Progenitor cell of endocrine pancreas (in vitro differentiated cells): ENCODE measurements around the gene PTH1R. TPM values are rescaled to one million over a fixed set of nuclear protein-coding genes. Genes with fewer than 3 reads are reported as not detected.

Source experiments
- DNase-seq: peaks from one replicate; pipeline ENCODE4 v3.0.0; 2021; ENCODE audit warnings: low spot score; ENCODE audit not compliant: unreplicated experiment
- H3K27ac Mint-ChIP-seq: 2 replicates; pipeline ENCODE4 v1.8.0; 2021; ENCODE audit warnings: mild to moderate bottlenecking, moderate library complexity, mixed read lengths
- H3K27me3 Mint-ChIP-seq: 2 replicates; pipeline ENCODE4 v1.8.0; 2021; ENCODE audit warnings: mixed read lengths
- H3K36me3 Mint-ChIP-seq: 2 replicates; pipeline ENCODE4 v1.8.0; 2022; ENCODE audit warnings: mixed read lengths; ENCODE audit not compliant: insufficient read depth
- H3K4me1 Mint-ChIP-seq: 2 replicates; pipeline ENCODE4 v1.8.0; 2021; ENCODE audit warnings: low read depth, mixed read lengths
- H3K4me3 Mint-ChIP-seq: 2 replicates; pipeline ENCODE4 v1.8.0; 2021; ENCODE audit warnings: low read depth, mild to moderate bottlenecking, moderate library complexity, mixed read lengths
- H3K9me3 Mint-ChIP-seq: 2 replicates; pipeline ENCODE4 v1.8.0; 2021; ENCODE audit warnings: low read depth, mixed read lengths
- CTCF ChIP-seq: fragments of 200-600 bp; sonication (generic); IDR thresholded peaks from one replicate; pipeline ENCODE4 v1.5.0; 2021; ENCODE audit warnings: antibody characterized with exemption, mild to moderate bottlenecking; ENCODE audit not compliant: unreplicated experiment
- total RNA-seq: library from RNA; stranded (reverse); gene quantifications from 2 replicates; pipeline ENCODE4 v1.2.1, GENCODE V29; 2021

PTH1R gene
- total RNA-seq, 1 donor from 2014 or later, result 0.26 TPM

- peaks cover 2% of the 10 kb centered on the region for H3K4me1 Mint-ChIP-seq
- H3K27ac Mint-ChIP-seq, result no peak overlapping the region
- H3K4me3 Mint-ChIP-seq, result no peak overlapping the region
- TF ChIP-seq CTCF, result no peak
- DNase-seq, result no peak
- H3K9me3 Mint-ChIP-seq, result no peaks in the 10 kb centered on the region
- H3K27me3 Mint-ChIP-seq, result peaks cover 32% of the 10 kb centered on the region
- H3K36me3 Mint-ChIP-seq, result no peaks in the 10 kb centered on the region
Measured at GRCh38 chr3:46868948-46869347, 8.6 kb upstream of the PTH1R start.

- H3K36me3 Mint-ChIP-seq, result no peaks in the 10 kb centered on the region
- no peak overlapping the region for H3K27ac Mint-ChIP-seq
- H3K9me3 Mint-ChIP-seq, result no peaks in the 10 kb centered on the region
- peaks cover 2% of the 10 kb centered on the region for H3K4me1 Mint-ChIP-seq
- DNase-seq, result no peak
- no peak overlapping the region for H3K4me3 Mint-ChIP-seq
- H3K27me3 Mint-ChIP-seq, result peaks cover 35% of the 10 kb centered on the region
- no peak for TF ChIP-seq CTCF
Measured at GRCh38 chr3:46869440-46869839, 8.1 kb upstream of the PTH1R start.

- DNase-seq, result no peak
- Mint-ChIP-seq H3K27me3 (peaks cover 43% of the 10 kb centered on the region), H3K36me3 (no peaks in the 10 kb centered on the region), H3K4me3 (no peak overlapping the region), H3K27ac (no peak overlapping the region), H3K4me1 (peaks cover 2% of the 10 kb centered on the region), H3K9me3 (no peaks in the 10 kb centered on the region)
- no peak for TF ChIP-seq CTCF
Measured at GRCh38 chr3:46870651-46871050, 6.9 kb upstream of the PTH1R start.

- peaks cover 2% of the 10 kb centered on the region for H3K4me1 Mint-ChIP-seq
- no peak for DNase-seq
- no peak for TF ChIP-seq CTCF
- peaks cover 43% of the 10 kb centered on the region for H3K27me3 Mint-ChIP-seq
- no peak overlapping the region for H3K4me3 Mint-ChIP-seq
- no peak overlapping the region for H3K27ac Mint-ChIP-seq
- H3K36me3 Mint-ChIP-seq, result no peaks in the 10 kb centered on the region
- no peaks in the 10 kb centered on the region for H3K9me3 Mint-ChIP-seq
Measured at GRCh38 chr3:46871222-46871621, 6.3 kb upstream of the PTH1R start.

- Mint-ChIP-seq H3K27me3 (peaks cover 46% of the 10 kb centered on the region), H3K27ac (no peak overlapping the region), H3K9me3 (no peaks in the 10 kb centered on the region), H3K4me1 (peaks cover 2% of the 10 kb centered on the region), H3K4me3 (no peak overlapping the region), H3K36me3 (no peaks in the 10 kb centered on the region)
- DNase-seq, result no peak
- no peak for TF ChIP-seq CTCF
Measured at GRCh38 chr3:46873521-46873920, 4.0 kb upstream of the PTH1R start.

GRCh38 chr3:46874430-46874829 is 3.1 kb upstream of the PTH1R start:
- no peak overlapping the region for H3K4me3 Mint-ChIP-seq
- no peak for TF ChIP-seq CTCF
- no peaks in the 10 kb centered on the region for H3K9me3 Mint-ChIP-seq
- H3K36me3 Mint-ChIP-seq, result no peaks in the 10 kb centered on the region
- no peaks in the 10 kb centered on the region for H3K4me1 Mint-ChIP-seq
- H3K27ac Mint-ChIP-seq, result no peak overlapping the region
- DNase-seq, result no peak
- H3K27me3 Mint-ChIP-seq, result peaks cover 50% of the 10 kb centered on the region
